ENCODE results near the gene HS3ST5.

- no peak for TF ChIP-seq CTCF (IDR thresholded peaks at IDR 0.05; ENCODE audit: low read depth, low read length)
- TF ChIP-seq EZH2phosphoT487 (IDR thresholded peaks at IDR 0.05; ENCODE audit: low read depth), result no peak
Measured at GRCh38 chr6:114131945-114132344, 210.9 kb downstream of the HS3ST5 start.

Measured in OCI-LY3 (cell line).